Keratinocyte (primary cell): ENCODE data around the gene TOMM20L. TPM values are rescaled to one million over a fixed set of nuclear protein-coding genes. Genes with fewer than 3 reads are reported as not detected.
"Not testable (repeated sequence)": the region's sequence is repeated elsewhere in the genome, so short reads cannot be mapped to it uniquely, and the experiment has no call there.

Experiments
- DNase-seq: peaks from one replicate; pipeline ENCODE4 v3.0.0-alpha.2; 2011; ENCODE audit warnings: low read depth, missing footprints, low spot score
- FAIRE-seq: peaks from 2 replicates; lab custom pipeline; 2011; peaks lifted over from hg19 to GRCh38; lab: Jason Lieb, UNC
- H2AFZ ChIP-seq: 2 replicates; pipeline ENCODE4 v1.6.0; 2012; ENCODE audit warnings: low read length, control low read depth, inconsistent platforms; ENCODE audit not compliant: control insufficient read depth
- H3K27ac ChIP-seq: 2 replicates; pipeline ENCODE4 v1.5.1; 2011; ENCODE audit warnings: low read length; ENCODE audit not compliant: control insufficient read depth, insufficient read depth
- H3K27me3 ChIP-seq: 3 replicates; pipeline ENCODE4 v1.6.0; 2011; ENCODE audit warnings: low read length; ENCODE audit not compliant: control insufficient read depth, insufficient read depth; ENCODE audit errors: extremely low read depth
- H3K36me3 ChIP-seq, 2 experiments: 2 replicates in 1 of 2; 3 replicates in 1 of 2; pipeline ENCODE4 v1.5.1; 2011; ENCODE audit warnings: low read length in 2 of 2, mild to moderate bottlenecking in 1 of 2; ENCODE audit not compliant: control insufficient read depth in 2 of 2, insufficient read depth in 2 of 2; ENCODE audit errors: extremely low read depth in 1 of 2
- H3K4me1 ChIP-seq: 3 replicates; pipeline ENCODE4 v1.5.1; 2011; ENCODE audit warnings: low read length; ENCODE audit not compliant: control insufficient read depth, insufficient read depth; ENCODE audit errors: extremely low read depth
- H3K4me2 ChIP-seq: 3 replicates; pipeline ENCODE4 v1.6.0; 2011; ENCODE audit warnings: low read depth, low read length; ENCODE audit not compliant: control insufficient read depth, insufficient read depth; ENCODE audit errors: extremely low read depth
- H3K4me3 ChIP-seq, 3 experiments: fragments of 200-600 bp in 1 of 3; sonication (generic) in 1 of 3; 2 replicates in 2 of 3; 3 replicates in 1 of 3; pipeline ENCODE4 v1.5.1; 2011 to 2016; ENCODE audit warnings: low read length in 3 of 3, mild to moderate bottlenecking in 3 of 3, control low read depth in 2 of 3, inconsistent platforms in 1 of 3, low read depth in 1 of 3, mixed read lengths in 1 of 3, mixed run types in 1 of 3, moderate library complexity in 1 of 3; ENCODE audit not compliant: control insufficient read depth in 2 of 3, insufficient read depth in 2 of 3; ENCODE audit errors: extremely low read depth in 1 of 3
- H3K79me2 ChIP-seq: 2 replicates; pipeline ENCODE4 v1.6.0; 2012; ENCODE audit warnings: low read length; ENCODE audit not compliant: control insufficient read depth, insufficient read depth
- H3K9ac ChIP-seq: 3 replicates; pipeline ENCODE4 v1.6.0; 2011; ENCODE audit warnings: low read length; ENCODE audit not compliant: control insufficient read depth, insufficient read depth; ENCODE audit errors: extremely low read depth
- H3K9me1 ChIP-seq: 3 replicates; pipeline ENCODE4 v1.6.0; 2011; ENCODE audit warnings: low read length; ENCODE audit not compliant: control insufficient read depth, insufficient read depth; ENCODE audit errors: extremely low read depth
- H3K9me3 ChIP-seq: 2 replicates; pipeline ENCODE4 v1.5.1; 2012; ENCODE audit warnings: low read depth, low read length; ENCODE audit not compliant: control insufficient read depth
- H4K20me1 ChIP-seq: 3 replicates; pipeline ENCODE4 v1.6.0; 2011; ENCODE audit warnings: low read length; ENCODE audit not compliant: control insufficient read depth, insufficient read depth; ENCODE audit errors: extremely low read depth
- EZH2 ChIP-seq: IDR thresholded peaks from one replicate; pipeline ENCODE4 v1.6.1; 2012; ENCODE audit warnings: inconsistent platforms, mild to moderate bottlenecking, low read length, moderate library complexity
- dilution Hi-C: fragments of 300-500 bp; cut with MboI; formaldehyde crosslinking; loops from one replicate; pipeline ENCODE4 v1.7.0; 2020; ENCODE audit warnings: low sequenced_read_pairs; ENCODE audit not compliant: extremely low pct_ligation_motif_present
- polyA plus RNA-seq, 5 experiments: library from polyadenylated mRNA; depleted of rRNA in 3 of 5; stranded (reverse) in 3 of 5; stranded (forward) in 1 of 5; unstranded in 1 of 5; fragments of >200 nt; gene quantifications; 1 replicate in 1 of 5; 2 replicates in 3 of 5; 3 replicates in 1 of 5; pipeline versions ENCODE4 v1.2.1 to v1.2.3, GENCODE V29; 2011 to 2012; ENCODE audit warnings: missing spikeins in 2 of 5, low read depth in 1 of 5, low replicate concordance in 1 of 5
- TF ChIP-seq, protein P1 (sequence below), 3 experiments: IDR thresholded peaks in 1 of 3; conservative IDR thresholded peaks in 1 of 3; optimal IDR thresholded peaks in 1 of 3; 2 replicates in 2 of 3; 3 replicates in 1 of 3; pipeline versions ENCODE3 to v1.5.1; 2011; ENCODE audit warnings: low read length in 3 of 3, mild to moderate bottlenecking in 3 of 3, moderate library complexity in 2 of 3, control low read depth in 1 of 3, inconsistent platforms in 1 of 3; ENCODE audit not compliant: insufficient read depth in 2 of 3; ENCODE audit errors: extremely low read depth in 1 of 3

TOMM20L gene
- polyA plus RNA-seq, 1 donor (not counting 4 experiments of a cell fraction or from before 2014, with no cell fraction given), result not detected

DNA sequence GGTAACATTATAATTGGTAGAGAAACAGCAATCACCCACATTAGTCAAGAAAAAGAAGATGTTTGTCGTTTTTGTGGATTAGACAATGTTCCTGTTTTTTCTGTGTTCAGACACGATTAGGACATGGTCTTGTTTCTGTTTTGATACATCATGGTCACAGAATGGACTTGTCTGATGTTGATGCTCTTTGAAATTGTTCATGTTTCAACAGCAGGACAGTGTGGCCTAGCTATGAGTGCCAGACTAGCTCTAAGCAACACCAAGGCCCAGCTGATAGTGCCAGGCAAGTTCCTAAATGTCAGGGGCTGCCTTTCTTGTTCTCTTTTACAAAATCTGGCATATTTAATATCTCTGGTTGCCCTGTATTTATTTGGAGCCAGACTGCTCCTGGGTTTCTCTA lies 40.9 kb upstream of the TOMM20L start:
- DNase-seq (no peak), FAIRE-seq (no peak)
- Histone ChIP-seq H3K27ac (no peak overlapping the region), H3K9ac (no peak overlapping the region), H3K36me3 (peaks cover 0 to 6% of the 10 kb centered on the region in 2 experiments), H3K79me2 (no peaks in the 10 kb centered on the region), H3K27me3 (no peaks in the 10 kb centered on the region), H2AFZ (no peak overlapping the region), H3K4me2 (no peak overlapping the region), H4K20me1 (no peaks in the 10 kb centered on the region), H3K9me3 (no peaks in the 10 kb centered on the region), H3K4me3 (no peak overlapping the region), H3K4me1 (no peaks in the 10 kb centered on the region), H3K9me1 (no peaks in the 10 kb centered on the region)
- dilution Hi-C loops, result no loop called here
- no peak for TF ChIP-seq EZH2
- TF ChIP-seq, protein P1, sequence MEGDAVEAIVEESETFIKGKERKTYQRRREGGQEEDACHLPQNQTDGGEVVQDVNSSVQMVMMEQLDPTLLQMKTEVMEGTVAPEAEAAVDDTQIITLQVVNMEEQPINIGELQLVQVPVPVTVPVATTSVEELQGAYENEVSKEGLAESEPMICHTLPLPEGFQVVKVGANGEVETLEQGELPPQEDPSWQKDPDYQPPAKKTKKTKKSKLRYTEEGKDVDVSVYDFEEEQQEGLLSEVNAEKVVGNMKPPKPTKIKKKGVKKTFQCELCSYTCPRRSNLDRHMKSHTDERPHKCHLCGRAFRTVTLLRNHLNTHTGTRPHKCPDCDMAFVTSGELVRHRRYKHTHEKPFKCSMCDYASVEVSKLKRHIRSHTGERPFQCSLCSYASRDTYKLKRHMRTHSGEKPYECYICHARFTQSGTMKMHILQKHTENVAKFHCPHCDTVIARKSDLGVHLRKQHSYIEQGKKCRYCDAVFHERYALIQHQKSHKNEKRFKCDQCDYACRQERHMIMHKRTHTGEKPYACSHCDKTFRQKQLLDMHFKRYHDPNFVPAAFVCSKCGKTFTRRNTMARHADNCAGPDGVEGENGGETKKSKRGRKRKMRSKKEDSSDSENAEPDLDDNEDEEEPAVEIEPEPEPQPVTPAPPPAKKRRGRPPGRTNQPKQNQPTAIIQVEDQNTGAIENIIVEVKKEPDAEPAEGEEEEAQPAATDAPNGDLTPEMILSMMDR (optimal IDR thresholded peaks at IDR 0.05 in 1 of 3, IDR thresholded peaks at IDR 0.05 in 1 of 3, conservative IDR thresholded peaks at IDR 0.05 in 1 of 3; ENCODE audit: extremely low read depth in 1 of 3, insufficient read depth in 2 of 3, low read length in 3 of 3), result no peak

DNA sequence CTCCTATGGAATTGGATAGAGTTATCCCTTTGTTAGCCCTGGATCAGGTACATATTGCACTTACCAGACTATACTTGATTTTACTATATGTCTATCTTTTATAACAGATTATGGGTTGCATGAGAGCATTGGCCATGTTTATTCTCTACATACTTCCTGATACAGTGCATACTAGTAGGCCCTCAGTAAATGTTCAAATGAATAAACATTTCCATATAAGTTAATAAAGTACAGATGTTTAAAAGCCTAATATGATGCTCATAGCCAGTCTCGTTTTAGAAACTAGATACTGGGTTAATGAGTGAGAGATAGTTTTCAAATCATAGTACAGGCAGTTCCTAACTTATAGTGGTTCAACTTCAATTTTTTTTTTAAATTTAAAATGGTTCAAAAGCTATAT lies 39.5 kb upstream of the TOMM20L start:
- no peaks in the 10 kb centered on the region for H3K4me1 ChIP-seq
- no peak for DNase-seq
- H2AFZ ChIP-seq, result no peak overlapping the region
- H3K27me3 ChIP-seq, result no peaks in the 10 kb centered on the region
- H3K36me3 ChIP-seq, result peaks cover 0 to 8% of the 10 kb centered on the region in 2 experiments
- dilution Hi-C loops, result no loop called here
- no peaks in the 10 kb centered on the region for H3K9me3 ChIP-seq
- H3K9ac ChIP-seq, result no peak overlapping the region
- no peaks in the 10 kb centered on the region for H4K20me1 ChIP-seq
- no peak overlapping the region for H3K27ac ChIP-seq
- TF ChIP-seq EZH2, result no peak
- TF ChIP-seq, protein P1 (optimal IDR thresholded peaks at IDR 0.05 in 1 of 3, IDR thresholded peaks at IDR 0.05 in 1 of 3, conservative IDR thresholded peaks at IDR 0.05 in 1 of 3; ENCODE audit: extremely low read depth in 1 of 3, insufficient read depth in 2 of 3, low read length in 3 of 3), result no peak
- no peaks in the 10 kb centered on the region for H3K9me1 ChIP-seq
- no peak for FAIRE-seq
- no peak overlapping the region for H3K4me2 ChIP-seq
- no peak overlapping the region for H3K4me3 ChIP-seq
- H3K79me2 ChIP-seq, result no peaks in the 10 kb centered on the region

DNA sequence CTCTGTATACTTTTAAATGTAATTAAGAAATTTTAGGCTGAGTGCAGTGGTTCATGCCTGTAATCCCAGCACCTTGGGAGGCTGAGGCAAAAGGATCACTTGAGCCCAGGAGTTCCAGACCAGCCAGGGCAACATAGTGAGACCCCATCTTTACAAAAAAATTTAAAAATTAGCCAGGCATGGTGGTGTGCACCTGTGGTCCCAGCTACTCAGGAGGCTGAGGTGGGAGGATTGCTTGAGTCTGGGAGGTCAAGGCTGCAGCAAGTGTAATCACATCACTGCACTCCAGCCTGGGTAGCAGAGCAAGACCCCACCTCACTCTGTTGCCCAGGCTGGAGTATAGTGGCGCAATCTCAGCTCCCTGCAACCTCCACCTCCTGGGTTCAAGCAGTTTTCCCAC lies 33.5 kb upstream of the TOMM20L start:
- DNase-seq, H3K4me1 ChIP-seq, dilution Hi-C loops, H3K79me2 ChIP-seq, H3K4me3 ChIP-seq, H3K27me3 ChIP-seq, H3K9ac ChIP-seq, H3K27ac ChIP-seq, H3K4me2 ChIP-seq, H4K20me1 ChIP-seq, FAIRE-seq, H3K9me3 ChIP-seq, H3K9me1 ChIP-seq, H2AFZ ChIP-seq: not testable (repeated sequence)
- peaks cover 10 to 12% of the 10 kb centered on the region in 2 experiments for H3K36me3 ChIP-seq
